A673 (cell line): ENCODE measurements around the gene NOC3L. TPM values are rescaled to one million over a fixed set of nuclear protein-coding genes. Genes with fewer than 3 reads are reported as not detected.

Source experiments
- BruUV-seq: library from RNA; stranded (reverse); fragments of 400-500 nt; replicated peaks from 2 replicates; lab custom pipeline; 2021; lab: Mats Ljungman, UMichigan
- CTCF ChIA-PET: fragments of 300-600 bp; sonication (Branson Sonifier 250); formaldehyde crosslinking; loops from one replicate; lab custom pipeline; 2022; ENCODE audit warnings: antibody characterized with exemption; lab: Charles Lee
- POLR2A ChIA-PET: fragments of 300-600 bp; sonication (Branson Sonifier 250); formaldehyde crosslinking; loops from one replicate; lab custom pipeline; 2022; ENCODE audit warnings: antibody characterized with exemption; ENCODE audit not compliant: low non-redundant PET; lab: Charles Lee
- DNase-seq: peaks from one replicate; pipeline ENCODE4 v3.0.0-alpha.2; 2015; ENCODE audit warnings: low spot score
- H3K27ac ChIP-seq: fragments of 200-600 bp; sonication (generic); 2 replicates; pipeline ENCODE4 v1.5.1; 2016; ENCODE audit warnings: mixed run types, low read depth, mild to moderate bottlenecking, mixed read lengths, antibody characterized with exemption, low read length; ENCODE audit not compliant: poor library complexity, severe bottlenecking
- H3K27me3 ChIP-seq: fragments of 200-600 bp; sonication (generic); replicated peaks from 2 replicates; pipeline ENCODE4 v1.6.1; 2017; ENCODE audit warnings: mixed run types, low read depth, mild to moderate bottlenecking, mixed read lengths, antibody characterized with exemption, low read length; ENCODE audit not compliant: insufficient read depth, poor library complexity
- H3K36me3 ChIP-seq: fragments of 200-600 bp; sonication (generic); 2 replicates; pipeline ENCODE4 v1.6.1; 2016; ENCODE audit warnings: mixed run types, mild to moderate bottlenecking, mixed read lengths, antibody characterized with exemption, low read length; ENCODE audit not compliant: insufficient read depth, poor library complexity, severe bottlenecking
- H3K4me1 ChIP-seq: fragments of 200-600 bp; sonication (generic); 2 replicates; pipeline ENCODE4 v1.6.1; 2017; ENCODE audit warnings: mixed run types, mild to moderate bottlenecking, mixed read lengths, antibody characterized with exemption, low read length; ENCODE audit not compliant: insufficient read depth, poor library complexity, severe bottlenecking
- H3K4me3 ChIP-seq: fragments of 200-600 bp; sonication (generic); 2 replicates; pipeline ENCODE4 v1.5.1; 2016; ENCODE audit warnings: low read depth, mixed run types, mild to moderate bottlenecking, mixed read lengths, low read length; ENCODE audit not compliant: poor library complexity, severe bottlenecking
- H3K9me3 ChIP-seq: fragments of 200-600 bp; sonication (generic); 2 replicates; pipeline ENCODE4 v1.6.1; 2016; ENCODE audit warnings: mixed run types, low read depth, mild to moderate bottlenecking, mixed read lengths, antibody characterized with exemption, low read length; ENCODE audit not compliant: poor library complexity, severe bottlenecking
- EZH2 ChIP-seq: fragments of 200-600 bp; sonication (generic); IDR thresholded peaks from 2 replicates; pipeline ENCODE4 v1.6.1; 2017; ENCODE audit warnings: borderline replicate concordance, low read depth, mild to moderate bottlenecking, mixed read lengths, antibody characterized with exemption, low read length; ENCODE audit not compliant: poor library complexity, severe bottlenecking
- intact Hi-C: fragments of 100-400 bp; cut with micrococcal nuclease; formaldehyde crosslinking; loops from one replicate; pipeline ENCODE4 v1.10.0; 2022; ENCODE audit not compliant: unreplicated experiment
- total RNA-seq: library from RNA; stranded (reverse); gene quantifications from 2 replicates; pipeline ENCODE4 v1.2.3, GENCODE V29; 2021
- TF ChIP-seq, protein P1 (sequence below): fragments of 300-800, 200-600 bp; sonication (generic); conservative IDR thresholded peaks from 2 replicates; pipeline ENCODE4 v1.5.1; 2017; ENCODE audit warnings: low read depth, mild to moderate bottlenecking, antibody characterized with exemption, low read length, moderate library complexity, mixed read lengths

Gene NOC3L
- total RNA-seq, 1 experiment from 2014 or later: 48.6 TPM

DNA sequence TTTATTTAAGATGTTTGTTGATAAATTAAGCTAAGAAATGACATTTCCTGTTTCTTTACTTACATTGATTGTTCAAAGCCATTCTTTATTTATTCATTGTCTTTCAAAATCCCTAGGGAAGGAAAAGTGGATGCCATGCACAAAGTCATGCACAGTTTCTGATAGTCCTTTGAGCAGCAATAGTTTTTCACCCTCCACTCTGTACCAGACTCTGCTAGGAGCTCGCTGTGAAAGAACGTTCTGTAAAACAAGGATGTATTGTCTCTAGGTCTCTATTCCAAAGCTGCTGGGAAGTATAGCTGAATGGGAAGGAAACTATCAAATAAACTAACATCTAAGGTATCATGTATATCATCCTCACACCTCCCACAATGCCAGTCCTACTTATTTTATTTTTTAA lies 7.8 kb upstream of the NOC3L start:
- Histone ChIP-seq H3K27me3 (peaks cover 26% of the 10 kb centered on the region), H3K4me3 (no peak overlapping the region), H3K27ac (no peak overlapping the region), H3K4me1 (no peaks in the 10 kb centered on the region), H3K36me3 (no peaks in the 10 kb centered on the region), H3K9me3 (no peaks in the 10 kb centered on the region)
- ChIA-PET POLR2A (no interaction called here), CTCF (no interaction called here)
- intact Hi-C loops: no loop called here
- DNase-seq: no peak
- no TSS peak for BruUV-seq
- TF ChIP-seq, protein P1, sequence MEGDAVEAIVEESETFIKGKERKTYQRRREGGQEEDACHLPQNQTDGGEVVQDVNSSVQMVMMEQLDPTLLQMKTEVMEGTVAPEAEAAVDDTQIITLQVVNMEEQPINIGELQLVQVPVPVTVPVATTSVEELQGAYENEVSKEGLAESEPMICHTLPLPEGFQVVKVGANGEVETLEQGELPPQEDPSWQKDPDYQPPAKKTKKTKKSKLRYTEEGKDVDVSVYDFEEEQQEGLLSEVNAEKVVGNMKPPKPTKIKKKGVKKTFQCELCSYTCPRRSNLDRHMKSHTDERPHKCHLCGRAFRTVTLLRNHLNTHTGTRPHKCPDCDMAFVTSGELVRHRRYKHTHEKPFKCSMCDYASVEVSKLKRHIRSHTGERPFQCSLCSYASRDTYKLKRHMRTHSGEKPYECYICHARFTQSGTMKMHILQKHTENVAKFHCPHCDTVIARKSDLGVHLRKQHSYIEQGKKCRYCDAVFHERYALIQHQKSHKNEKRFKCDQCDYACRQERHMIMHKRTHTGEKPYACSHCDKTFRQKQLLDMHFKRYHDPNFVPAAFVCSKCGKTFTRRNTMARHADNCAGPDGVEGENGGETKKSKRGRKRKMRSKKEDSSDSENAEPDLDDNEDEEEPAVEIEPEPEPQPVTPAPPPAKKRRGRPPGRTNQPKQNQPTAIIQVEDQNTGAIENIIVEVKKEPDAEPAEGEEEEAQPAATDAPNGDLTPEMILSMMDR: no peak
- TF ChIP-seq EZH2: no peak

- intact Hi-C loops: no loop called here
- H3K27me3 ChIP-seq: no peaks in the 10 kb centered on the region
- no TSS peak for BruUV-seq
- no peak for TF ChIP-seq EZH2
- TF ChIP-seq, protein P1: no peak
- ChIA-PET CTCF (no interaction called here), POLR2A (no interaction called here)
- no peaks in the 10 kb centered on the region for H3K9me3 ChIP-seq
- H3K36me3 ChIP-seq: no peaks in the 10 kb centered on the region
- no peak for DNase-seq
- no peak overlapping the region for H3K4me3 ChIP-seq
- no peak overlapping the region for H3K27ac ChIP-seq
- peaks cover 5% of the 10 kb centered on the region for H3K4me1 ChIP-seq
Observed at GRCh38 chr10:94366382-94366781, 3.6 kb upstream of the NOC3L start.

DNA sequence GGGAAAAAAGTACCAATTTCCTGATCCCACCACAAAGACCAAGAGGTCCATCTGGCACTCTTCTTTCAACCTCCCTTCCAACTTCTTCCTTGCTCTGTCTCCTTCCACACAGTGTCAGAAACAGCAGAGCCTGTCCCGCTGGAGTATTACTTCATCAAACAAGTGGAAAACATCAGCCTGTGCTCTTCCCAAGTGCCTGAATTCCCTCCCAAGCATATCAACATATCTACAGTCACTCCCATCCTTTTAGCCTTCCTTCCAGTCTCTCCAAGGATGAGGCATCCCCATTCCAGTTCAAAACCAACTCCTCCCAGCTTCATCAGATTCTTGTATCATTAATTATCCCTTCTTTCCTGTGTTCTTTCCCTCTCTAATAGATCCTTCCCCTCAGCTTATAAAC lies 1.7 kb upstream of the NOC3L start:
- no TSS peak for BruUV-seq
- DNase-seq: no peak
- TF ChIP-seq, protein P1: no peak
- no peak for TF ChIP-seq EZH2
- no peaks in the 10 kb centered on the region for H3K36me3 ChIP-seq
- H3K27me3 ChIP-seq: no peaks in the 10 kb centered on the region
- H3K27ac ChIP-seq: no peak overlapping the region
- H3K9me3 ChIP-seq: no peaks in the 10 kb centered on the region
- intact Hi-C loops: loop anchor here (5.0 kb wide), 1 partner anchor 78 kb away; no protein-coding TSS in a partner anchor
- peaks cover 11% of the 10 kb centered on the region for H3K4me1 ChIP-seq
- POLR2A ChIA-PET: no interaction called here
- no peak overlapping the region for H3K4me3 ChIP-seq
- CTCF ChIA-PET: no interaction called here
